Adrenal gland (tissue), 5 donors: Measurements from ENCODE around the gene PEX16.

ENCODE experiments used
- CTCF ChIP-seq, 6 experiments: fragments of 450-650 bp in 4 of 6; fragments of 200-600 bp in 2 of 6; sonication (generic) in 1 of 6; IDR thresholded peaks; 1 replicate in 5 of 6; 2 replicates in 1 of 6; pipeline versions ENCODE4 v1.5.1 to v1.8.0; 2016 to 2021; ENCODE audit warnings: antibody characterized with exemption in 6 of 6, mild to moderate bottlenecking in 2 of 6, moderate library complexity in 1 of 6
- POLR2A ChIP-seq, 2 donors: fragments of 450-650 bp; IDR thresholded peaks; one replicate each; pipeline ENCODE4 v1.6.1; 2017; ENCODE audit warnings: antibody characterized with exemption in 2 of 2, mild to moderate bottlenecking in 2 of 2, moderate library complexity in 1 of 2
- donor health status: DM: no; HTN: no; CAD: no.

GRCh38 chr11:45906096-45906682 lies 11.5 kb downstream of the PEX16 start:
- no peak for TF ChIP-seq CTCF (IDR thresholded peaks at IDR 0.05)
- peak in 1 of 2 donors; percentile 20 for TF ChIP-seq POLR2A (IDR thresholded peaks at IDR 0.05)
